GM13977 (cell line): ENCODE results near the gene PDCD7.

Experiments used
- DNase-seq: peaks from one replicate; pipeline ENCODE4 v3.0.0; 2012; ENCODE audit warnings: low spot score
- CTCF ChIP-seq: IDR thresholded peaks from 2 replicates; pipeline ENCODE4 v1.5.1; 2012; ENCODE audit warnings: mild to moderate bottlenecking, control low read depth; ENCODE audit not compliant: insufficient read depth; ENCODE audit errors: extremely low read depth, missing control alignments
- in situ Hi-C: fragments of 300-500 bp; cut with MboI; formaldehyde crosslinking; loops from one replicate; pipeline ENCODE4 v1.12.0; 2022; ENCODE audit warnings: low sequenced_read_pairs, low pct_unique_long_range_greater_than_20kb, mixed read lengths, inconsistent platforms; ENCODE audit not compliant: unreplicated experiment

PDCD7 gene

GRCh38 chr15:65067645-65068402 lies 65.8 kb downstream of the PDCD7 start, which contains the start of gene RASL12:
Gene RASL12, minus strand, starts transcription at chr15:65067991. Its CDS starts 156 bp downstream, at chr15:65067835.
- no peak for DNase-seq

More at GRCh38 chr15:65067645-65068402, 65.8 kb downstream of the PDCD7 start, which contains the start of gene RASL12:
- no peak for TF ChIP-seq CTCF
- in situ Hi-C loops: loop anchor here (25.0 kb wide), 1 partner anchor 219 kb away; the partner anchor contains the start of genes PARP16 and RNU5A-1
